ENCODE results near the gene ARSG.
"Not testable (repeated sequence)": the region's sequence is repeated elsewhere in the genome, so short reads cannot be mapped to it uniquely, and the experiment has no call there.

DNA sequence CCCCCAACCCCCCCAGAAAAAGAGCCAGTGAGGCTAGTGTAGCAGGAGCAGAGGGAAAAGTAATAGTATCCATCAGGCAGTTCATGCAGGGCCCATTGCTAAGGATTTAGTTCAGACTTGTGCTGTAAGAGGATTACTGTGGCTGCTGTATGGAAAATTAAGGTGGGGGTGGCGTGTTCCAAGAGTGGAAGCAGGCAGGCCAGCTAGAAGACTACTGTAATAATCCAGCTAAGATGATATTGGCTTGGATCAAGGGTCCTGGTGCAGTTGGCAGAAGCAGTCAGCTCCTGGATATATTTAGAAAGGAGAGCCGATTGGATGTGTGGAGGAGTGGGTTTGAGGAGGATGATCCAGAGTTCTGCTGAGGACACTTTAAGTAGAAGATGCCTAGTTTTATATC is 28.8 kb upstream of the ARSG start:
- TF ChIP-seq CTCF, POLR2A (IDR thresholded peaks at IDR 0.05): not testable (repeated sequence)
